Esophagus muscularis mucosa (tissue), 3 donors: ENCODE data around the gene MYLK.

Experiments used
- CTCF ChIP-seq, 3 experiments: fragments of 200-600 bp in 2 of 3; fragments of 450-650 bp in 1 of 3; sonication (generic) in 2 of 3; IDR thresholded peaks; one replicate each; pipeline ENCODE4 v1.5.1; 2017 to 2019; ENCODE audit warnings: antibody characterized with exemption in 3 of 3, mild to moderate bottlenecking in 2 of 3, moderate library complexity in 1 of 3
- POLR2A ChIP-seq: fragments of 450-650 bp; IDR thresholded peaks from one replicate; pipeline ENCODE4 v1.6.1; 2017; ENCODE audit warnings: antibody characterized with exemption, moderate library complexity, mild to moderate bottlenecking, low read depth

GRCh38 chr3:123561188-123561587 is 322.9 kb downstream of the MYLK start:
- TF ChIP-seq CTCF (IDR thresholded peaks at IDR 0.05) (no peak), POLR2A (no peak)
